GM12891 (cell line): Measurements from ENCODE around the gene TKTL1.

Source experiments
- PAX5 ChIP-seq: IDR thresholded peaks from 2 replicates; pipeline ENCODE4 v1.6.1; 2011; ENCODE audit warnings: low read length, moderate library complexity, mild to moderate bottlenecking; ENCODE audit not compliant: insufficient read depth, severe bottlenecking
- POLR2A ChIP-seq: IDR thresholded peaks from 2 replicates; pipeline ENCODE4 v1.6.1; 2011; ENCODE audit warnings: low read depth, low read length, control low read depth
- POLR2AphosphoS5 ChIP-seq: IDR thresholded peaks from 2 replicates; pipeline ENCODE4 v1.6.1; 2011; ENCODE audit warnings: low read depth, low read length, control low read depth
- POU2F2 ChIP-seq: IDR thresholded peaks from 2 replicates; pipeline ENCODE4 v1.6.1; 2011; ENCODE audit warnings: low read depth, mild to moderate bottlenecking, control low read depth, low read length, moderate library complexity
- SPI1 ChIP-seq: IDR thresholded peaks from 2 replicates; pipeline ENCODE4 v1.6.1; 2011; ENCODE audit warnings: low read depth, low read length, control low read depth
- TAF1 ChIP-seq: IDR thresholded peaks from 2 replicates; pipeline ENCODE4 v1.6.1; 2011; ENCODE audit warnings: low read depth, low read length, control low read depth

- no peak for TF ChIP-seq POLR2A
- TF ChIP-seq POLR2AphosphoS5 = no peak
- TF ChIP-seq SPI1 = no peak
- no peak for TF ChIP-seq TAF1
- no peak for TF ChIP-seq PAX5
- no peak for TF ChIP-seq POU2F2
Measured at GRCh38 chrX:154304846-154305245, 9.3 kb downstream of the TKTL1 start.
